ENCODE measurements around the gene RUNX3. TPM values are rescaled to one million over a fixed set of nuclear protein-coding genes. Genes with fewer than 3 reads are reported as not detected.

RUNX3 gene
- total RNA-seq, 1 donor from 2014 or later: not detected

DNA sequence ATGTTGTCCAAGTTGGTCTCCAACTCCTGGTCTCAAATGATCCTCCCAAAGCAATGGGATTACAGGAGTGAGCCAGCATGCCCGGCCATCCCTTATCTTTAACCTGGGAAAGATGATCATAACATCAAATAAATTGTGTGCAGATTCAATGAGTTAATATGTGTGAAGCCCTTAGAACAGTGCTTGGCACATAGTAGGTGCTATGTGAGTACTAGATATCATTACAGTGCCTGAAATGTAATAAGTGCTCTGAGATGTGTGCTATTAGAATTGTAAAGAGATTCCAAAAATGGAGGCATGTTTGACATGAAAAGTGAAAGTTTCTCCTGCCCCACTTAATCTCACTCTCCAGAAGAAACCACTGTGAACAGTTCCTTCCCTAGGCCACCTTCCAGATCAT, 71.8 kb downstream of the RUNX3 start:
- Mint-ChIP-seq H3K27ac (ENCODE audit: unreplicated experiment) (no peak overlapping the region), H3K4me1 (ENCODE audit: unreplicated experiment) (peaks cover 3% of the 10 kb centered on the region), H3K27me3 (ENCODE audit: unreplicated experiment) (peaks cover 3% of the 10 kb centered on the region), H3K9me3 (ENCODE audit: unreplicated experiment) (no peaks in the 10 kb centered on the region), H3K36me3 (ENCODE audit: unreplicated experiment) (no peaks in the 10 kb centered on the region), H3K4me3 (ENCODE audit: unreplicated experiment) (no peak overlapping the region)
- TF ChIP-seq, protein P1, sequence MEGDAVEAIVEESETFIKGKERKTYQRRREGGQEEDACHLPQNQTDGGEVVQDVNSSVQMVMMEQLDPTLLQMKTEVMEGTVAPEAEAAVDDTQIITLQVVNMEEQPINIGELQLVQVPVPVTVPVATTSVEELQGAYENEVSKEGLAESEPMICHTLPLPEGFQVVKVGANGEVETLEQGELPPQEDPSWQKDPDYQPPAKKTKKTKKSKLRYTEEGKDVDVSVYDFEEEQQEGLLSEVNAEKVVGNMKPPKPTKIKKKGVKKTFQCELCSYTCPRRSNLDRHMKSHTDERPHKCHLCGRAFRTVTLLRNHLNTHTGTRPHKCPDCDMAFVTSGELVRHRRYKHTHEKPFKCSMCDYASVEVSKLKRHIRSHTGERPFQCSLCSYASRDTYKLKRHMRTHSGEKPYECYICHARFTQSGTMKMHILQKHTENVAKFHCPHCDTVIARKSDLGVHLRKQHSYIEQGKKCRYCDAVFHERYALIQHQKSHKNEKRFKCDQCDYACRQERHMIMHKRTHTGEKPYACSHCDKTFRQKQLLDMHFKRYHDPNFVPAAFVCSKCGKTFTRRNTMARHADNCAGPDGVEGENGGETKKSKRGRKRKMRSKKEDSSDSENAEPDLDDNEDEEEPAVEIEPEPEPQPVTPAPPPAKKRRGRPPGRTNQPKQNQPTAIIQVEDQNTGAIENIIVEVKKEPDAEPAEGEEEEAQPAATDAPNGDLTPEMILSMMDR (IDR thresholded peaks at IDR 0.05): no peak
- DNase-seq (ENCODE audit: extremely low spot score, unreplicated experiment): no peak

DNA sequence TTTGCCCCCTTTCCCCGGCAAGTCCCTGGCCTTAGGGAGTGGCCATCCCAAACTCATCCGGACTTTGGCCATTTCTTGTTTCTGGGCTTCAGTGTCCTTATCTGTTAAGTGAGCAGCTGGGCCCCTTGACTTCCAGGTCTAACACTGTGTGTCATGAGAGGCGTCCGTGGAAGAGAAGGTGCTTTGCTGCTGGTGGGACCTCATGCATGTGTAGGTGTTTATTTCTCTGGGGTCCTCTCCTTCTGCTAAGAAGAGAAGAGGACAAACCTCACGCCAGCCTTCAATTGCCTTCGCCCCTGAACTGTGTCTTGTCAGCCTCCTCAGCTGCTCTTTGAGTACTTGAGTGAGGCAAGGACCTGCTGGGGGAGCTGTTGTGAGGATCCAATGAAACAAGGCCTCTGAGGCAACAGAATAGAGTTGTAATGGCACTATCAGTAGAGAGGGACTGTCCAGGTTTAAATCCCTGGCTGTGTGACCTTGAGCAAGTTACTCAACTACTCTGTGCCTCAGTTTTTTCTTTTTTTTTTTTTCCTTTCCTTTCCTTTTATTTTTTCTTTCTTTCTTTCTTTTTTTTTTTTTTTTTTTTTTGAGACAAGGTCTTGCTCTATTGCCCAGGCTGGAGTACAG, 72.5 kb downstream of the RUNX3 start:
- H3K27me3 Mint-ChIP-seq (ENCODE audit: unreplicated experiment): peaks cover 3% of the 10 kb centered on the region
- peak; percentile 62 for DNase-seq (ENCODE audit: extremely low spot score, unreplicated experiment)
- H3K4me1 Mint-ChIP-seq (ENCODE audit: unreplicated experiment): peaks cover 2% of the 10 kb centered on the region
- H3K4me3 Mint-ChIP-seq (ENCODE audit: unreplicated experiment): no peak overlapping the region
- H3K36me3 Mint-ChIP-seq (ENCODE audit: unreplicated experiment): no peaks in the 10 kb centered on the region
- H3K9me3 Mint-ChIP-seq (ENCODE audit: unreplicated experiment): no peaks in the 10 kb centered on the region
- no peak overlapping the region for H3K27ac Mint-ChIP-seq (ENCODE audit: unreplicated experiment)
- TF ChIP-seq, protein P1 (IDR thresholded peaks at IDR 0.05): no peak

DNA sequence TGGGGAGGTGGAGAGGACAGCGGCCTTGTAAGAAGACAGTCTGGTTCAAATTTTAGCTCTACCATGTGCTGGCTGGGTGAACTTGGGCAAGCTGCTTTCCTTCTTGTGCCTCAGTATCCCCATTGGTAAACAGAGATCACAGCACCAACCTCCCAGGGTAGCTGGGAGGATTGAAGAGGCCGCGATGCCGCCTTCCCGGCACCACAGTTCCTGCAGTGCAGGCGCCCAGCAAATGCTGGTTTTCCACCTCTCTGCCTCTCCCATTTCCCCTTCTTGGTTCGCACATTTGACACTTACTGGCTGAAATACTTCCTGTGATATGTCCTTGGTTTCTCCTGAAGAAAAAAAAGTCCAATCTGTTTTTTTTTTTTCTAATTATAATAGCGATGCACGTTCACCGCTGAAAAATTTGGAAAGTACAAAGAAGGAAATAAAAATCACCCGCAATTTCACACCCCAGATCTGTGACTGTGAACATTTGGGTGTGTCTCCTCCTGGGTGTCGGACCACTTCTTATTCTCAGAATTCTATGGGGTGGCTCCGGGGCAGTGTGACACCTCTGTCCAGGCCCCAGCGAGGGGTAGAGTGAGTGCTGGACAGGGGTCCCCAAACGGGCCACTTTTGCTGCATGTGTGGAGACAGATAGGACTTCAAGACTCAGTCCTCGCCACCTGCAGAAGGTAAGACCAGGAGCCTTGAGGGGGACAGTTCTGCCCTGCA, 73.1 kb downstream of the RUNX3 start:
- Mint-ChIP-seq H3K36me3 (ENCODE audit: unreplicated experiment) (no peaks in the 10 kb centered on the region), H3K4me1 (ENCODE audit: unreplicated experiment) (no peaks in the 10 kb centered on the region), H3K27ac (ENCODE audit: unreplicated experiment) (no peak overlapping the region), H3K9me3 (ENCODE audit: unreplicated experiment) (no peaks in the 10 kb centered on the region), H3K27me3 (ENCODE audit: unreplicated experiment) (peaks cover 3% of the 10 kb centered on the region), H3K4me3 (ENCODE audit: unreplicated experiment) (no peak overlapping the region)
- peak; percentile 73 for DNase-seq (ENCODE audit: extremely low spot score, unreplicated experiment)
- TF ChIP-seq, protein P1 (IDR thresholded peaks at IDR 0.05): no peak

DNA sequence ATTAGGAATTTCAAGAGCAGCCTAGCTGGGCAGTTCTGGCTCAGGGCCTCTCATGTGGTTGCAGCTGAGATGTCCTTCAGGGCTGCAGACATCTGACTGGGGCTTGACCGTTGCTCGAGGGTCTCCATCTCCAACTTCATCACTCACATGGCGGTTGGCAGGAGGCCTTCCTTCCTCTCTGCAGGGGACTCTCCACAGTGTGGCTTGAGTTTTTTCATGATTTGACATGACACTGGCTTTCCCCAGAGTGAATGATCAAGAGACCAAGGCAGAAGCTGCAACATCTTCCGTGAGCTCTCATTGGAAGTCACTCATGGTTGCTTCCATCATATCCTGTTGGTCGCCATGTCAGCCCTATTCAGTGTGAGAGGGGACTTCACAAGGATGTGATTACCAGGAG, 74.6 kb downstream of the RUNX3 start:
- H3K27ac Mint-ChIP-seq (ENCODE audit: unreplicated experiment): no peak overlapping the region
- H3K4me1 Mint-ChIP-seq (ENCODE audit: unreplicated experiment): no peaks in the 10 kb centered on the region
- DNase-seq (ENCODE audit: extremely low spot score, unreplicated experiment): peak; percentile 68
- TF ChIP-seq, protein P1 (IDR thresholded peaks at IDR 0.05): no peak
- H3K4me3 Mint-ChIP-seq (ENCODE audit: unreplicated experiment): no peak overlapping the region
- no peaks in the 10 kb centered on the region for H3K36me3 Mint-ChIP-seq (ENCODE audit: unreplicated experiment)
- no peaks in the 10 kb centered on the region for H3K9me3 Mint-ChIP-seq (ENCODE audit: unreplicated experiment)
- peaks cover 3% of the 10 kb centered on the region for H3K27me3 Mint-ChIP-seq (ENCODE audit: unreplicated experiment)

DNA sequence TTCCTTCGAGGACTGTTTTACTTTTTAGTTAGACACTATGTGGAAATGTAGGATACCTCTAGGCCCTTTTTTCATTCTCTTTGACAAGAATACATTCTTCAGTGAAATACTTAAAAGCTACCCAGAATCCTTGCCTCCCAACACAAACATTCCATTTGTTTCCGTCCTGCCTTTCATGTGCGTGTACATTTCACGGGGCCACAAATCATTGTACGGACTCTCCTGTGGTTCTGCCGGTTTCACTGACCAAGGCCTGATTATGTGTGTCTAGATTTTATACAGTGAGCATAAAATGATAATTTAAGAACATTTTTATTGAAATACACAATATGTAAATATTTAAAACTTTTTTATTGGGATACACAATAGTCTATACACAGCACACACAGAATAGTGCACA, 76.4 kb downstream of the RUNX3 start:
- H3K9me3 Mint-ChIP-seq (ENCODE audit: unreplicated experiment): no peaks in the 10 kb centered on the region
- H3K4me3 Mint-ChIP-seq (ENCODE audit: unreplicated experiment): no peak overlapping the region
- no peak for DNase-seq (ENCODE audit: extremely low spot score, unreplicated experiment)
- no peak overlapping the region for H3K27ac Mint-ChIP-seq (ENCODE audit: unreplicated experiment)
- TF ChIP-seq, protein P1 (IDR thresholded peaks at IDR 0.05): no peak
- H3K4me1 Mint-ChIP-seq (ENCODE audit: unreplicated experiment): peaks cover 6% of the 10 kb centered on the region
- no peaks in the 10 kb centered on the region for H3K36me3 Mint-ChIP-seq (ENCODE audit: unreplicated experiment)
- H3K27me3 Mint-ChIP-seq (ENCODE audit: unreplicated experiment): no peaks in the 10 kb centered on the region

Data from osteocyte (in vitro differentiated cells).